Fibroblast of skin of left quadriceps (primary cell): ENCODE measurements around the gene HOXA4.

Experiments
- DNase-seq, 2 experiments: peaks; one replicate each; pipeline ENCODE4 v3.0.0-alpha.2; 2013; ENCODE audit warnings: low read depth in 2 of 2

Gene HOXA4

GRCh38 chr7:27105301-27106031 is 25.1 kb downstream of the HOXA4 start:
- DNase-seq: no peak

GRCh38 chr7:27104341-27105058 is 26.1 kb downstream of the HOXA4 start:
- DNase-seq: no peak

GRCh38 chr7:27103489-27104226 is 26.9 kb downstream of the HOXA4 start:
- DNase-seq: no peak

GRCh38 chr7:27102581-27103442 is 27.7 kb downstream of the HOXA4 start, which contains the start of gene HOXA2:
Gene HOXA2, minus strand, starts transcription at chr7:27102683. Its CDS starts 183 bp downstream, at chr7:27102500.
- DNase-seq: no peak

- no peak for DNase-seq
Observed at GRCh38 chr7:27101957-27102580, 28.5 kb downstream of the HOXA4 start.

- DNase-seq: no peak
Observed at GRCh38 chr7:27101171-27101956, 29.2 kb downstream of the HOXA4 start.

GRCh38 chr7:27100694-27101170 is 29.8 kb downstream of the HOXA4 start:
- no peak for DNase-seq

- DNase-seq: no peak
Observed at GRCh38 chr7:27099453-27100370, 30.8 kb downstream of the HOXA4 start.

GRCh38 chr7:27098578-27099451 is 31.7 kb downstream of the HOXA4 start:
- DNase-seq: peak; percentile 59 to 63

GRCh38 chr7:27097686-27098577 is 32.6 kb downstream of the HOXA4 start:
- DNase-seq: no peak

GRCh38 chr7:27096768-27097514 is 33.6 kb downstream of the HOXA4 start:
- no peak for DNase-seq

GRCh38 chr7:27095897-27096767 is 34.4 kb downstream of the HOXA4 start, which contains the start of gene HOXA1:
Gene HOXA1, minus strand, starts transcription at chr7:27096000. Its CDS starts 88 bp downstream, at chr7:27095912.
- DNase-seq: peak; percentile 63 to 66

GRCh38 chr7:27095050-27095896 is 35.3 kb downstream of the HOXA4 start:
- DNase-seq: no peak
